OCI-LY1 (cell line): ENCODE results near the gene IQCM.
"Not testable (repeated sequence)": the region's sequence is repeated elsewhere in the genome, so short reads cannot be mapped to it uniquely, and the experiment has no call there.

Experiments used
- CTCF ChIP-seq: fragments of 200-600 bp; sonication (generic), shearing (Covaris generic); IDR thresholded peaks from 2 replicates; pipeline ENCODE4 v1.5.1; 2017; ENCODE audit warnings: mild to moderate bottlenecking, antibody characterized with exemption, low read length, moderate library complexity, mixed read lengths
- EZH2 ChIP-seq: fragments of 200-600 bp; sonication (generic), shearing (Covaris generic); IDR thresholded peaks from 2 replicates; pipeline ENCODE4 v1.8.0; 2017; ENCODE audit warnings: borderline replicate concordance, mixed run types, mild to moderate bottlenecking, antibody characterized with exemption, low read length, moderate library complexity, mixed read lengths

DNA sequence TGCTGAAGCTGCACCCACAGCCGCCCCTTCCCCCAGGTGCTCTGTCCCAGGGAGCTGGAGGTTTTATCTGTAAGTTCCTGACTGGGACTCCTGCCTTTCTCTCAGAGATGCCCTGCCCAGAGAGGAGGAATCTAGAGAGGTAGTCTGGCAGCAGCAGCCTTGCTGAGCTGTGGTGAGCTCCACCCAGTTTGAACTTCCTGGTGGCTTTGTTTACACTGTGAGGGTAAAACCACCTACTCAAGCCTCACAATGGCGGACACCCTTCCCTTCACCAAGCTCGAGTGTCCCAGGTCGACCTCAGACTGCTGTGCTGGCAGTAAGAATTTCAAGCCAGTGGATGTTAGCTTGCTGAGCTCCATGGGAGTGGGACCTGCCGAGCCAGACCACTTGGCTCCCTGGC, 474.5 kb downstream of the IQCM start:
- TF ChIP-seq CTCF, EZH2: not testable (repeated sequence)
